NCI-H1105 treated with DMSO at 0.1 percent for 48 hours (cell line): ENCODE measurements around the gene TACO1.
A peak's percentile ranks its signal among the peaks of the same experiment; 100 is the strongest.

Experiments used
- DNase-seq: peaks from one replicate; lab custom pipeline; 2025; lab: John Stamatoyannopoulos, UW

Gene TACO1

DNA sequence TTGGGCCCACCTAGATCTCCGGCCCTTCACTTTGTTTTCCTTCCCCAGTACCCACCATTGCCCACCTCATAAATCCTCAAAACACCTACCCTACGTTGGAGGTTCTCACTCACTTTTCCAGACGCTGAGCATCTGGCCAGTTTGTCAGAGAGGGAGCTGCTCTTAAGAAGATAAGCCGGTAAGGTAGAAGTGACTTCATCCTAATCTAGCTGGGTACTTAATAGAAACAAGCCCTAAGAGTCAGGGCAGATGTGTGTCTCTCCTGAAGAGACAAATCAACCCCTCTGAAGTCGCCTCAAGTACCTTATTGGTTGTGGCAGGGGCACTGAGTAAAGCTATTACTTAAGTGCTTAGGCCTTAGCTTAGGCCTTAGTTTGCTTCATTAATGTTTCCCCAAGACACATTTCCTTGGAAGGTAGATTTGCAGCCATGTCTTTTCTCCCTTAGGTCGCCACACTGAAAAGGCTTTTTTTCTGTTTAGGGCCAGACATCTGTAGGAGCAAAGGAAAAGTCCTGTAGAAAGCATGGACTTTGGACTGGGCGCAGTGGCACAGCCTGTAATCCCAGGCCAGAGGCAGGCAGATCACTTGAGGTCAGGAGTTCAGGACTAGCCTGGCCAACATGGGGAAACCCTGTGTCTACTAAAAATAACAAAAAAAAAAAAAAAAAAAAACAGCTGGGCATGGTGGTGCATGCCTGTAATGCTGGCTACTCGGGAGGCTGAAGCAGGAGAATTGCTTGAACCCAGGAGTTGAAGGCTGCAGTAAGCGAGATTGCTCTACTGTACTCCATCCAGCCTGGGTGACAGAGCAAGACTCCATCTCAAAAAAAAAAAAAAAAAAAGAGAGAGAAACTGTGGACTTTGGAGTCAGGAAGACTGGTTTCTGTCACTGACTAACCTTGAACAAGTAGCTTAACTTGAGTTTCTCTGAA is 1.0 kb downstream of the TACO1 start:
- no peak for DNase-seq

DNA sequence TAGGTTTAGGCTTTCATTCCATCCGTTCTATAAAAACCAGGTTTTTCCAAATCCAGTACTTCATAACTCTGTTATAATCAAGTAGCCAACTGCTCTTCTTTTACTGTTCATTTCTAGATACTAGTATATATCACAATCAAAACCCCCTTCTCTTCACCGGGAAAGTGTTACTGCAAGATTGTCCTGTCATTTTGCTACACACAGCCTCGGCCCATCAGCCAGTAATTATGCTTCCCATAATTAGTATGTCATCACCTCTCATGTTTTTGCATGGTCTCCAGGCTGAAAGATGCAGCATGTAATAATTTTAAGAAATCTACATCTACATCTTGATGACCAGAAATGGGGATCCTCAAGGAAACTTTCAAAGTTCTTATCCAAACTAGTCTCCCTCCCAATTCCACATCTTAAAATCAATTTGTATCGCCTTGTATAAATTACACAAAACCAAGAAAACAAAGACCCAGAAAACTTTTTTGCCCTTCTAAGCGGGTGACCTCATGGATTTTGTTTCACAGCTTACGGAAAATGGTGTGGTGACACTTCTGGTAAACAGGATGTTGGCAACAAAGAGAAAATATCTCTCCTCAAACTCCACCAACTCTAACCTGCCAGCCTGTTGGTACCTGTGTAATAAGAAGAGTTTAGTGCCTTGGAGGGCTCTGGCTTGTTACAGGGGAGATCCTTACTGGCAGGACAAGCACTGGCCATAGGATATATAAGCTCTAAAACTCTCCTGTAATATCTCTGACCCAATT is 9.3 kb downstream of the TACO1 start:
- DNase-seq, result no peak

DNA sequence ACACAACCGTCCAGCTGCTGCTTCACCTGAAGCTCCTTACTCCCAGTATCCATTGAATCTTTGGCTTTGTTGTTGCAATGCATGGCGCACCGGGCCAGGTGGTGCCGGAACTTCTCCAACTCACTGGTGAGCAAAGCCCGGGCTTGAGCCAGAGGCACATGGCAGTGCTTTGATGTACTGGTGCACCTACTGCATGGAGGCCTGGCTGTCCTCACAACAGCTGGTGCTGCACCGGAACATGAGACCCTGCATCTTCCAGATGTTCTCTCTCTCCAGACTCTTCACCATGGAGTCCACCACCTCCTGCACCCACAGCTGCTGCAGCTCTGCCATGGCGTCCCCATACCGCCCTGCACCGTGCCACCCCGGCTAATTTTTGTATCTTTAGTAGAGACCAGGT is 10.2 kb downstream of the TACO1 start:
- DNase-seq, result no peak

DNA sequence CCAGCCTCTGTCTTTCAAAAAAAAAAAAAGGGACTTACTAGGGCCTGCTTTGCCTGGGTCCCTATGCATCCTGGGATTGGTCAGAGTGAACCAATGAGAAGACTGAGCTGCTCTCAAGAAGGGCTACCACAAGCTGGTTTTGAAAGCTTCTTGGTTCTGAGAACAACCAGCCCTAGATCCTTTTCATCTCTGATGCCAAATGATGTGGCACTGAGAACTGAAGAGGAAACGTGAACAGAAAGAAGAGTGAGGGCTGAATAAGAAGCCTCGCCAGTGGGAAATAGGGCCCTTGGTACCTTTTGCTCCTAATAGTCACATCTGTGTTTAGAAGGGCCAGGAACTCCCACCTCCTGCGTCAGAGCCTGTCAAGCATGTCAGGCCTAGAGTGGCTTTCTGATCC is 10.7 kb downstream of the TACO1 start:
- DNase-seq, result no peak

DNA sequence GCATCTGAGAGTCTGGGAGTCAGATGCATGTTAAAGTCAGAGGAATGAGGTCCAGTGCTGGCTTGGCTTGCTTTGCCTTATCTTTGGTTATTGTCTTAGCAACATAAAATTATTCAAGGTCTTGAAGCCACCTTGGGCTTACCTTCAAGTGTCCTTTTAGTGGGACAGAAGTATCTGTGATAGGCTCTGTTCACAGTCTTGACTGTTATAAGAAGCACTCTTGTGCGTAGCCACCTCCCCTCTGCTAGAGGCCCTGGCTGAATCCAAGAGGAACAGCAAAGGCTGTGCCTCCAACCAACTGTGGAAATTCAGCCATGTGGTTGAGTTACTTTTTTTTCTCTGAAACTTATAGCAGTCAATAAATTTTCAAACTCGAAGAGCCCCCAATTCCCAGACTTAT is 13.0 kb downstream of the TACO1 start:
- DNase-seq, result no peak

DNA sequence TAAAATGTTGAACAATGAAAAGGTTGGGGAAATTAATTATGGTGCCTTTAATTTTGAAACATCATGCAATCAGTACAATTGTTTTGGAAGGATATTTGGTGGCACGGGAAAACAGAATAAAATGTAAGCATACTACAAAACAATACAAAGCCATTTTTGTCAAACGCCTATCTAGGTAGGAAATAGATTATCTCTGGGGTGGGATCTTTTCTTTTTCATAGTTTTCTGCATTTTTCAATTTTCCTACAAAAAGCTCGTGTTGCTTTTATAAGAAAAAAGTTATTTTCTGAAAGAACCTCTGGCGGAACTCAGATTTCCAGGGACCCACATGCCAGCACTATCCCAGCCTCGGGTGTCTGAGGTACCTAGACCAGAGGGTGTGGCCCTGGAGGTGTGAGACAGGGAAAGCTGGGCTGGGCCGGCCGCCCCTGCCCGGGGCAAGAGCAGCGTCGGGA is 20.6 kb downstream of the TACO1 start:
- DNase-seq, result no peak

DNA sequence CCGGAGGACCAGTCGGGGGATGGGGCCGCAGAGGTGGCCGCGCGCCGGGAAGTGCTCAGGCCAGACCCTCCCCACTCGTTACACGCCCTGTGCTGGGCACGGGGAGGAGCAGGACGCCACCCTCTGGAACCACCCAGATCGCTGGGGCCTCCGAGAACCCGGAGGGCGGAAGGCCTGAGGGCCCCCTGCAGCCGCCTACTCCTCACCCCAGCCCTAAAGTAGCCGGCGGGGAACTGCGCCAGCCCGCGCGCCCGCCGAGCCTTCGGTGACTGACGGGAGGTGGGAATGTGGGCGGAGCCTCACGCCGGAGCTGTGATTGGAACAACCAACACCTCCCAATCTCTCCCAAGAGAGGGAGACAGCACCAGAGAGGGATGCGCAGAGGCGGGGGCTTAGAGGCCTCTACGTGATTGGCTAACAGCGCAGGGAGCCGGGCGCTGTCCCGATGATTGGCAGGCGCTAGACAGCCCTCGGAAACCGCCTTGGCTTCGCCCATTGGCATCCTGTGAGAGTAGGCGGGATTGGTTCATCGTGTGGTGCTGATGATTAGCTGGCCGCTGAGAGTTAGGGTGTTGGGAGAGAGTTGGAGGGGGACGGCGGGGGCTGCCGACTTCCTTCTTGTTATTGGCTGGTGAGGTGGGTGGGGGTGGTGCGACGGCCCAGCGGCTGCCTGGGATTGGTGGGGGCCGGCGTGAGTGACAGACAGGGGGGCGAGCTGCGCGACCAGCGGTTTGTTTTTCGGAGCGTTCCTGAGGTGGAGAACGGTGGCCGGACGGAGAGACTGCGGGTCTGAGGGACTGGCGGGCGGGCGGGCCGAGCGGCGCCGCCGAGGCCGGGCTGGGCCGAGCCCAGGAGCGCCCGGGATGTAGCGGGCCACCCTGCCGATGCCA is 21.2 kb downstream of the TACO1 start, which contains the start of gene MAP3K3:
Gene MAP3K3 (plus strand): TSS at position 734 of the 890 bp plus-strand sequence. CDS start 343 bp downstream, outside the sequence.
- DNase-seq, result peak; percentile 99

DNA sequence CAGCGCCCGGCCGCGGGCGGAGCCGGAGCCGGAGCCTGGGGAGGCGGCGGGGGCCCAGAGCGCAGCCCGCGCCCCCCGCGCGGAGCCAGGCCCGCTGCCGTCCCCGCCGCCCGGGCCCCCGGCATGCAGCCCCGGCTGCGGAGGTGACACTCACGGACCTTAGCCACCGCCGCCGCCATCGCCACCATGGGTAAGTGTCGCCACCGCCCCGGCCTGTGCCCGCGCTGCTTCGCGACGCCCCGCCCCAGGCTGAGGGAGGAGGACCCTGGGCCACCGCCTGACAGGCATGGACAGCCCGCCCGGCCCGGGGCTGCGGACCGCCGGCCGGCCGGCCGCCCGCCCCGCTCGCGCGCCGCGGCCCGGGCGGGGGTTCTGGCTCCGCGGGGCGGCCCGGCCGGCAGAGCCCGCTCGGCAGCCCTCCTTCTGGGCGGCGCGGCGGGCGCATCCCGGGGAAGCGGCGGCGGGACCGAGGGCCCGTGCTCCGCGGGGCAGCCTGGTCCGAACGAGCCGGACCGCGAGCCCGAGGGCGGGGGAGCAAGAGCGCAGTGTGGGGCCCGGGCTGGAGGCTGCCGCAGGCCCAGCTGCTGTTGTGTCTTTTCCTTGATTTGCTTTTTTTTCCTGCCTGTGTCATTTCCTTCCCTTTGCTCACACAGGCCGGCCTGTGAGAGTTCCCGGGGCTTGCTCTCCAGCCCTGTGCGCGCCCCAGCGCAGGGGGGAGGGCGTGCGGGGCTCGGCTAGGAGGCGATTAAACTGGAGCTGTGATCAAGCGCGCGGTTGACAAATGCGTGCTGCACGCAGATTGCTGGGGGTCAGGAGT is 22.1 kb downstream of the TACO1 start:
- DNase-seq, result peak; percentile 4

DNA sequence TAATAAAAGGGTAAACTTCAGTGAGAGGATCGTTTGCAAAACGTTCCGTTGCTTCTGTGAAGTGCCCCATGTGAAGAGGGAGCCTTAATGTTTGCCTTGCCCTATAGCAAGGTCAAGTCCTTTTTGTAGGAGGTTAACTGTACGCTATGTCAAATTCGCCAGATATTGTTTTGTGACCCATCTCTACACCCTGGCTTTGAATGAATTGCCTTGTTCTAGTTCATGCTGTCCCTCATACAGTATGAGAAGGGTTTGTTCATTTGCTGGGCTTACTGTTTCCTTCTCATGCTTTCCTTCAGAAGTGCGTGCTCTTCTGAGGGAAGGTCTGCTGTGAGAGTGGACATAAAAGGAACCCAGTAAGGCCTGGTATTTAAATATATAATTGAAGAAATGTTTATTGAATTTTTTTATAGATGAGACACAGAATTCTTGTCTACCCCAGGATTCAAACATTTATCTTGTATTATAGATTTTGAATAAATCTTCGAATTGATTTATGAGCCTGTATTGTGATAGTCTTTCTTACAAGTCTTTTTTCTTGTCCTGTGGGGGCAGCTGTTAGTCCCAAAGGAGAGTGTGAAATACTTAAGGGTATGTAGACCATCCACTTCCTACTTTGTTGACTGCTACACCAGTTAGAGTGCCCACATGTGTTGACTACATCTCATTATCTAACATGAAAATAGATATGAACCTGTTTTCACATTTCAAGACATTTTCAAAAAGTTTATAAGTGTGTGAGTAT is 23.3 kb downstream of the TACO1 start:
- DNase-seq, result no peak

DNA sequence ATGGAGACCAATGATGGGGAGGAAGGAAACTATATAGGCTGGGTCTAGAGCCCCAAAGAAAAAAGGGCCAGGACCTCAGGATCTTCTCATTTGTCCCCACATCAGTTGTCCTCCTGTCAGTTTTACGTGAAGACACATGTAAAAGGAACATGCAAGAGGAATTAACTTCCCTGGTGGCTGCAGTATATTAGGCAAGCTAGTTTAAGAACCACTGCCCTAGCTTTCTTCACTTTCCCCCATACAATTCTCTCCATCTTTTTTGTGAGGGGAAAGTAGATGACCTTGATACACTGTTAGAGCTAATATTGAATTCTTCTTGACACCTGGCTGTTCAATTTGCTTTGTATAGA is 23.8 kb downstream of the TACO1 start:
- no peak for DNase-seq

DNA sequence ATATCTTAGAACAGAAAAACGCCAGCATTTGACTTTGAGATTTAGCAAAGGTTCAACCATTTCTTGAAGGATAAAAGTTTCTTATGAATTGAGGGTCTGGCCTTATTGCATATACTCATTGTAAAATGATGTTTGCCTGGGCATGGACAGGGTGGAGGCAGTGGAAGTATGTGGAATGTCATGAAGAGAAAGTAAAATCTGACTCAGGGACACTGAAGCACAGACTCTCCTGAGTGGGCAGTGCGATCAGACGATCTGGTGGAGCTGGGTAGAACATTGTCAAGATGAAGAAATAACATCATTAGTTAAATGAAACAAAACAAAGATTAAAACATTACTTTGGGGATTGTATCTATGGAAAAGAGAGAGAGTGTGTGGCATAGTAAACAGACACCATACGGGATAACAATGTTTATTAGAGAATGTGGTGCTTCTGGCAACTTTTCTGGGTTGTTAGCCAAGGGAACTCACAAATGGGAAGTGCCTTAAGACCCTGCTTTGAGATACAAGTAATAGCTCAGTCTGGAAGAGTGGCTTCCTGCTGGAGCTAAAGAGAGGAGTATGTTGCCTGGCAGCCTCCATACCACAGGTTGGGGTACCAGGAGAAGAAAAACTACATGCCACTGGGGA is 26.0 kb downstream of the TACO1 start:
- no peak for DNase-seq

DNA sequence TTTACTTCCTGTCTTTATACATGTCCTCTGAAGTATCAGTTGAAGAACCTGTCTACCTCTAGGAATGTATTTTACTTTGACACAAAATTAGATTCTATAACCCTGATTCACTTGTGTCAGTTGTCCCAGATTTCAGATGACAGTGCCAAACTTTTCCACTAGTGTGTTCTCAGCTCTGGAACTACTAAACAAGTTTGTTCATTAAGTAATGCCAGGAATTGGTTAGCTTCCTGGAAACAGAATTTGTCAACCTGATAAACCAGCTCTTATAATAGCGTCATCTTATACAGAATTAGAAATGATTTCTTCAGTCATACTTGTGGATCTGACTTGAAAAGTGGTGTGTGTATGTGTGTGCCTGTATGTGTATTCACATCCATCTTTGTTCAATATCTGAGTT is 28.9 kb downstream of the TACO1 start:
- no peak for DNase-seq

DNA sequence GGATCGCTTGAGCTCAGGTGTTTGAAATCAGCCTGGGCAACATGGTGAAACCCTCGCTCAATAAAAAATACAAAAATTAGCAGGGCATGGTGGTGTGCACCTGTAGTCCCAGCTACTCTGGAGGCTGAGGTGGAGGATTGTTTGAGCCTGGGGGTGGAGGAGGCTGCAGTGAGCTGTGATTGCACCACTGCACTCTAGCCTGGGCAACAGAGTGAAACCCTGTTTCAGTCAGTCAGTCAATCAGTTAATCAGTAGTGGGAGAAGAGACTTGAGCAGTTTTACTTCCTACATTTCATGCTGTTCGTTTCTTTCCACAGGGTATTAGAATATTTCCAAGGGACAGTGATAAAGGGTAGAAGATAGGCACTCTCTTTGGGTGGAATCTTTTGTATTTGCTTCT is 30.4 kb downstream of the TACO1 start:
- DNase-seq, result no peak

DNA sequence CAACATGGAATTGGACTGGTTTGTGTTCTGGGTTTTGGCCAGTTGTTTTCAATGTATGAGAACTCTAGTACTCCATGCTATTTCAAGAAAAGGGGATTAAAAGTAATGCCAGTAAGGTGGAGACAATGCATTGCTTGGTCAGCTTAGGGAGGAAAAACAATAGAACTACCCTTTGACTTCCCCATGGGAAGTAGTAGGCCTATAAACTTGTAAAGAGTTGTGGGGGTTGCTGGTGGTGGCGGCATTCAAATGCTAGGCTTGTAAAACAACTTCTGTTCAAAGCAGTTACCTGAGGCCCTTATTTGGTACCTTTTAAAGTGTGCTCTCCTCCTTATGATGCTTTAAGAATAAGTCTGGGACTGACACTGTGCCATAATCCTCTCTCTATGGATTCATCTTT is 30.9 kb downstream of the TACO1 start:
- no peak for DNase-seq

DNA sequence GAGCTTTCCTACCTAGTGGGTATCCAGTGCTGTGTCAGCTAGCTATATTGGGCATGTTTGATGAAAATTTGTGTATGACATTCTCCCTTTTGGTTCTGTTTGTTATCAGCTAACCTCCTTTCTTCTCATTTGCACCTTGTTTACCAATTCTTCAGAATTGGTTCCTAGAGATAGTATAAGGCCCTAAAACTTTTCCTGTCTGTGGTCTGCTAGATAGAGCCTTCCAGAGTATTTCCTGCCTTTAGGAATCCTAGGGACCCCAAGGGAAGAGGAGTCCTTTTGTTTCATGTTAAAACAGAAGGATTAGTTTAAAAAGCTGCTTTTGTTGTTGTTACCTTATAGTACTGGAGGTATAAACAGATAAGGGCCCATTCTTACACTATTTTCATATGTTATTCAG is 33.0 kb downstream of the TACO1 start:
- no peak for DNase-seq

DNA sequence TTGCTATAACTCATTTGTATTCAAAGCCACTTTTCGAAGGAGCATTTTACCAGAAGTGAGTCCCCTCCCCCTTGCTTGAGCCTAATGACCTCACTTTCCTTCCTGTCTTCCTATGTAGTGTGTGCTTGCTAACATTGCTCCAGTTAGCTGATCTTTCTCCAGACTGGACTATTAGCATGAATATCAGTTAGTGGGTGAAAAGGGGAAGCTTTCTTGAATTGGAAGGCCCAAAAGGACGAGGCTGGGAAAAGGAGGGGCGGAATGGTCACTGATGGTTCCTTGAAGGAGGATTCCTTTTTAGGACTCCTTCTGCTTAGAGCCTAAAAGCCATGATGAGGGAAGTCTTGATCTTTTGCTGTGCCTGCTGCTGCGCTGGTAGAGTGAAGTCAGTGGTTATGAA is 33.5 kb downstream of the TACO1 start:
- no peak for DNase-seq

DNA sequence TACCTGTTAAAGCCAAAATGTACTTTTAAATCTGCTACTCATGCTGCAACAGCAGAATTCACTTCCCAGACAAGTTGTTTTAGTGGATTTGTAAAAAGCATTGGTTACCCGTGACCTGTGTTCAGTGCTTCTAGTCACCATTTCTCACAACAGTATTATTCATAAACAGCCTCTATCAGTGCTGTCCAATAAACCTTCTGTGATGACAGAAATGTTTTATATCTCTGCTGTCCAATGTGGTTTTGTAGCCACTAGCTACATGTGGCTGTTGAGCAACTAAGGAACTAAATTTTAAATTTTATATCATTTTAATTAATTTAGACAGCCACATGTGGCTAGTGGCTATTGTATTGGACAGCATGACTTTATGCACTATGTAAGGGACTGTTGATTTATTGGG is 34.1 kb downstream of the TACO1 start:
- no peak for DNase-seq

DNA sequence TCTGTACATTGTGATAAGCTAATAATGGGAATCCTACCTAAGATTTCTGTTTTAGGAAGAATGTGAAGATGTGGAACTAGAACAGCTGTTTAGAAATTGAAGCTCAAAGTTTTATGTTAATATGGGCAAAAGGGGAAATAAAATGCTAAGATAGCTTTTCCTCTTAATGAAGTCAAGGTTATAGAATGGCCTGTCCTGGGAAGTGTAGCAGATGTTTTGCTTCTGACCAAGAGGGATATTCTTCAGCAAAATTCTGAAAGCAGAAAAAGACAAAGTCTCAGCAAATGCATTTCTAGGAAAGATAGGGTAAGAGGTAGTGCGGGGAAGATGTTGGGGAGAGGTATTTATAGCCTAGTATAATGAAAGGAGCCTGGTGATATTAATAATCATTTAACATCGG is 34.6 kb downstream of the TACO1 start:
- no peak for DNase-seq

DNA sequence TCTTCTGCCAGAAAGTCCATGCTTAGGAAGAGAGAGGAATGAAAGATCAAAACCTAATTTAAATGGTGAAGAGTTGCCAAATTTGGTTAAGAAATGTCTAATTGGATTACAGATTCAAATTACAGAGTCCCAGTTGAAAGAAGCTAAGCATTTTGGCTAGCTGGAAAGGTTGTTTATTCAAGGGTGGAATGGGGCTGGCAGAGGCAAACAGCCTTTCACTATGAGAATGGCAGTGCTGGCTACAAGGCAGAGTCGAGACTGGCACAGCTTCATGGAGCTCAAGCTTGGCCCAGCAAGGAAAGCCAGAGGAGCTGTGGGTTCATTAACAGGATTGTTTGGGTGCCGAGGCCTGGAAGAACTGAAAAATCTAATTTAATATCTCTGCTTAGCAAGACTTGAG is 35.1 kb downstream of the TACO1 start:
- DNase-seq, result no peak

DNA sequence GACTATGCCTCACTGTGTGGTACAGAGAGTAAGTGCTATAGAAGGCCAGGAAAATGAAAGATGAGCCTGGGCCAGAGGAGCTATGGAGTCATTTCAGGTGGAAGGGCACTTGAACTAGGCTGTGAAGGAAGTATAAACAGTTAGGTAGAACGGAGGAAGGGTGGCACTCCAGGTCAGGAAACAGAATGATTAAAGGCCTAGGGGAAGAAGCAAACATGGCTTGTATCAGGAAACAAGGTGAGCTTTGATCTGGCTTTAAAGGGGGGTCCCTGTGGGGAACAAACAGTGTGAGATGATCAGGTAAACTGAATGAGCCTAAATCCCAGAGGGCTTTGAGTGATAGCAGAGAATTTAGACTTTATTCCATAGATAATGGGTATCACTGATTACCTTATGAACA is 38.4 kb downstream of the TACO1 start:
- no peak for DNase-seq
